ENCODE data around the gene TBC1D32.

GRCh38 chr6:121321282-121321681, 13.0 kb downstream of the TBC1D32 start:
- no peak for TF ChIP-seq POLR2A (IDR thresholded peaks at IDR 0.05; ENCODE audit: low read length)
- no peak for TF ChIP-seq GATA1 (IDR thresholded peaks at IDR 0.05; ENCODE audit: low read depth, low read length)
